Upper lobe of left lung (tissue), 6 donors: ENCODE results near the gene ABLIM2. TPM values are rescaled to one million over a fixed set of nuclear protein-coding genes. Genes with fewer than 3 reads are reported as not detected.
A peak's percentile ranks its signal among the peaks of the same experiment; 100 is the strongest.
"Not testable (repeated sequence)": the region's sequence is repeated elsewhere in the genome, so short reads cannot be mapped to it uniquely, and the experiment has no call there.

Experiments
- ATAC-seq, 2 donors: fragments of 200-7000 bp; cut with Tn5 transposase; one replicate each; pipeline ENCODE4 v1.9.1; 2022; ENCODE audit warnings: mild to moderate bottlenecking in 2 of 2, moderate library complexity in 2 of 2; ENCODE audit not compliant: low FRiP score in 2 of 2
- DNase-seq, 2 donors: peaks; one replicate each; pipeline ENCODE4 v3.0.0-alpha.2; 2019 to 2020
- H3K27ac ChIP-seq, 4 donors: fragments of 200-600 bp; sonication (generic); one replicate each; pipeline ENCODE4 v1.5.1; 2016 to 2019
- H3K27me3 ChIP-seq, 4 donors: fragments of 200-600 bp; sonication (generic); one replicate each; pipeline ENCODE4 v1.5.1; 2017 to 2019
- H3K36me3 ChIP-seq, 4 donors: fragments of 200-600 bp; sonication (generic); one replicate each; pipeline ENCODE4 v1.5.1; 2016 to 2019
- H3K4me1 ChIP-seq, 4 donors: fragments of 200-600 bp; sonication (generic); one replicate each; pipeline ENCODE4 v1.5.1; 2018 to 2019
- H3K4me3 ChIP-seq, 4 donors: fragments of 200-600 bp; sonication (generic); one replicate each; pipeline ENCODE4 v1.5.1; 2017 to 2019; ENCODE audit warnings: mild to moderate bottlenecking in 2 of 4, moderate library complexity in 1 of 4
- H3K9me3 ChIP-seq, 4 donors: fragments of 200-600 bp; sonication (generic); one replicate each; pipeline ENCODE4 v1.5.1; 2018 to 2019
- EP300 ChIP-seq, 4 donors: sonication (generic); formaldehyde crosslinking; IDR thresholded peaks; one replicate each; pipeline ENCODE4 v1.5.1; 2017; ENCODE audit warnings: antibody characterized with exemption in 4 of 4, control low read depth in 2 of 4
- POLR2A ChIP-seq, 4 donors: fragments of 450-650 bp; IDR thresholded peaks; one replicate each; pipeline ENCODE4 v1.5.1; 2016 to 2017; ENCODE audit warnings: antibody characterized with exemption in 4 of 4, mild to moderate bottlenecking in 2 of 4
- POLR2AphosphoS5 ChIP-seq, 2 donors: sonication (generic); formaldehyde crosslinking; IDR thresholded peaks; one replicate each; pipeline ENCODE4 v1.5.1; 2017; ENCODE audit warnings: antibody characterized with exemption in 2 of 2
- WGBS, 2 donors: methylation state at CpG; one replicate each; pipeline ENCODE4 v1.1.5; 2017 to 2018; 5-methylcytosine and 5-hydroxymethylcytosine counted together
- total RNA-seq, 6 donors: library from RNA; depleted of rRNA in 4 of 6; stranded (reverse); fragments of >200 nt in 4 of 6; gene quantifications; one replicate each; pipeline versions ENCODE4 v1.1.0 to v1.2.1, GENCODE V29; 2016 to 2021
- TF ChIP-seq, protein P1 (sequence below), 6 experiments: fragments of 450-650 bp in 4 of 6; fragments of 200-600 bp in 2 of 6; sonication (generic) in 2 of 6; IDR thresholded peaks; one replicate each; pipeline ENCODE4 v1.5.1; 2016 to 2019; ENCODE audit warnings: antibody characterized with exemption in 6 of 6
- donor health status: DM: no; HTN: no; CAD: no; lungs with moderate emphysema.
- donor health status: DM: no; HTN: yes; CAD: no; lungs with severe emphysema.

The ABLIM2 gene
- total RNA-seq, 6 donors from 2014 or later, result 3.6 to 36.9 (median 8.1) TPM

DNA sequence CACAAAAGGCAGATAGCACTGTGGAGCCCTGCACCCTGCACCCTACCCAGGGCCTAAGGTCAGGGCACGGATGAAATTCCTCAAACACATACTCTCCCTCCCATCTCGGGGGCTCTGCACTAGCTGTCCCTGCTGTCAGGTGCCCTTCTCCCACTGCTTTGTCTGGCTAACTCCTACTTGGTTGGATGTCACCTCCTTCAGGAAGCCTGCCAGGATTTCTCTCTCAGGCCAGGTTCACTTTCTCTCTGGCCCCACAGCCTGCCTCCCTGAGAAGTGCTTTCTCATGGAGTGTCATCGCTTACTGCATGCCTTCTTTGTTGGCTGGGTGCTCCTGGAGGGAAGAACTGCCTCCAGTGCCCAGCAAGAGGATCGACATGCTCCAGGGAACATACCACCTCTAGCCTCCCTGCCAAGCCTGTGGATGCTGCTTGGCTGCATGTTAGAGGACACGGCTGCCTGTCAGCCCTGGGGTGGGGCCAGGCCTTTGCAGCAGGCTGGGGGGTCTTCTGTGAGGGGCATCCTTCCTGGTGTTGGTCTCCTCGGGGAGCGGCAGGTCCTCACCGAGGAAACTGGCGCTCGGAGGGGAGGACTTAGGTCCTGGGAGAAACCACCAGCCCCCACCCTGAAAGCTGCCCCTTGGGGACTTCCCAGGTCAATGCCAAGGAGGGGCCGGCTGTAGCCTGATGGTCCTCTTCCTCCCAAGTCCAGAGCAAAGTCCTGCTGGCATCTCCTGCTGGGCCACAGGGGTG, 15.0 kb downstream of the ABLIM2 start:
- TF ChIP-seq POLR2AphosphoS5 (IDR thresholded peaks at IDR 0.05) (no peak), EP300 (IDR thresholded peaks at IDR 0.05) (no peak), POLR2A (IDR thresholded peaks at IDR 0.05) (no peak)
- TF ChIP-seq, protein P1, sequence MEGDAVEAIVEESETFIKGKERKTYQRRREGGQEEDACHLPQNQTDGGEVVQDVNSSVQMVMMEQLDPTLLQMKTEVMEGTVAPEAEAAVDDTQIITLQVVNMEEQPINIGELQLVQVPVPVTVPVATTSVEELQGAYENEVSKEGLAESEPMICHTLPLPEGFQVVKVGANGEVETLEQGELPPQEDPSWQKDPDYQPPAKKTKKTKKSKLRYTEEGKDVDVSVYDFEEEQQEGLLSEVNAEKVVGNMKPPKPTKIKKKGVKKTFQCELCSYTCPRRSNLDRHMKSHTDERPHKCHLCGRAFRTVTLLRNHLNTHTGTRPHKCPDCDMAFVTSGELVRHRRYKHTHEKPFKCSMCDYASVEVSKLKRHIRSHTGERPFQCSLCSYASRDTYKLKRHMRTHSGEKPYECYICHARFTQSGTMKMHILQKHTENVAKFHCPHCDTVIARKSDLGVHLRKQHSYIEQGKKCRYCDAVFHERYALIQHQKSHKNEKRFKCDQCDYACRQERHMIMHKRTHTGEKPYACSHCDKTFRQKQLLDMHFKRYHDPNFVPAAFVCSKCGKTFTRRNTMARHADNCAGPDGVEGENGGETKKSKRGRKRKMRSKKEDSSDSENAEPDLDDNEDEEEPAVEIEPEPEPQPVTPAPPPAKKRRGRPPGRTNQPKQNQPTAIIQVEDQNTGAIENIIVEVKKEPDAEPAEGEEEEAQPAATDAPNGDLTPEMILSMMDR (IDR thresholded peaks at IDR 0.05), result no peak
- peaks cover 2 to 13% (median 7%) of the 10 kb centered on the region in 4 donors for H3K4me1 ChIP-seq
- ATAC-seq (no peak), DNase-seq (no peak)
- H3K9me3 ChIP-seq, result no peaks in the 10 kb centered on the region
- no peak overlapping the region for H3K4me3 ChIP-seq
- H3K36me3 ChIP-seq, result no peaks in the 10 kb centered on the region
- WGBS, 2 donors, result 82 to 86% methylated on average over 5 to 9 of the region's 11 CpGs
- H3K27ac ChIP-seq, result no peak overlapping the region
- no peaks in the 10 kb centered on the region for H3K27me3 ChIP-seq

DNA sequence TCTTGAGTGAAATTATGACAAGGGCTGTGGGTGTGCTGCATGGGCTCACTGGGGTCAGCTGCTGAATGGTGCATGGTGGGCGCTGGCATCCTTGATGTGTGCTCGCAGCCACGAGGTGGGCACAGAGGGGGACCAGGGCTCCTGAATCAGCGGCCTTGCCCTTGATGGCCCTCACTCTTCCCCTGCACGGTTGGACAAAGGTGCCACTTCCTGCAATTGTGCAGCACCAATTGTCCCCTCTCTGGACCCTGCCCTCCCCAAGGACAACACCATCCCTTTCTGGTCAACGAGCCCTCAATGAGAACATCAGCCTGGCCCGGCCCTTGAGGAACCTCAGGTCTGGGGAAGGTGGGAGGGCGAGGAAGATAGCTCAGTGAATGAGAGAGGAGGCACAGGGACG, 16.1 kb downstream of the ABLIM2 start:
- H3K4me1 ChIP-seq, result peaks cover 2 to 13% (median 7%) of the 10 kb centered on the region in 4 donors
- no peak for TF ChIP-seq POLR2A (IDR thresholded peaks at IDR 0.05)
- no peak for TF ChIP-seq POLR2AphosphoS5 (IDR thresholded peaks at IDR 0.05)
- TF ChIP-seq EP300 (IDR thresholded peaks at IDR 0.05), result no peak
- TF ChIP-seq, protein P1 (IDR thresholded peaks at IDR 0.05), result no peak
- ATAC-seq (peak in 1 of 2 donors; percentile 13), DNase-seq (no peak)
- no peak overlapping the region for H3K27ac ChIP-seq
- no peak overlapping the region for H3K4me3 ChIP-seq
- 65 to 76% methylated on average over 4 to 9 of the region's 9 CpGs for WGBS, 2 donors
- no peaks in the 10 kb centered on the region for H3K9me3 ChIP-seq
- H3K27me3 ChIP-seq, result no peaks in the 10 kb centered on the region
- no peaks in the 10 kb centered on the region for H3K36me3 ChIP-seq

DNA sequence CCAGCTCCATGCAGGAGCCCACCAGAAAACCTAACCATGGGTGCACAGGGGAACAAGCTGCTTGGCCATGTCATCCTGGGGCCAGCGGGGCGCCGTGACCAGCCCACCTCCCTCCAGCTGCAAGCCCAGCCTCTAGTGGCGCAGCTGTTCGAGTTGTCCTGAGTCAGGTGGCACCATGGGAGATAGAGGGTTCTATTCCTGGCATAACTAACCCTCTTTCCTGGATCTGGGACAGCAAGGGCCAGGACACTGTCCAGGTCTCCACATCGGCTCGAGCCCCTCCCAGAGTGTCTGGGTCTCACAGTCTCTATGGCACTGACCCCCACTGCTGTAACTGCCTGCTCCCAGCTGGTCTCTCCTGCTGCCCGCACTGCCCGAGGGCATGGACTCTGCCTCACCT, 16.7 kb downstream of the ABLIM2 start:
- peaks cover 2 to 13% (median 7%) of the 10 kb centered on the region in 4 donors for H3K4me1 ChIP-seq
- no peaks in the 10 kb centered on the region for H3K36me3 ChIP-seq
- WGBS, 2 donors, result 86 to 90% methylated on average over 4 to 8 of the region's 9 CpGs
- H3K9me3 ChIP-seq, result no peaks in the 10 kb centered on the region
- H3K27me3 ChIP-seq, result no peaks in the 10 kb centered on the region
- no peak overlapping the region for H3K4me3 ChIP-seq
- ATAC-seq (peak; percentile 17 to 32), DNase-seq (no peak)
- no peak overlapping the region for H3K27ac ChIP-seq
- no peak for TF ChIP-seq POLR2A (IDR thresholded peaks at IDR 0.05)
- TF ChIP-seq, protein P1 (IDR thresholded peaks at IDR 0.05), result no peak
- TF ChIP-seq POLR2AphosphoS5 (IDR thresholded peaks at IDR 0.05), result no peak

DNA sequence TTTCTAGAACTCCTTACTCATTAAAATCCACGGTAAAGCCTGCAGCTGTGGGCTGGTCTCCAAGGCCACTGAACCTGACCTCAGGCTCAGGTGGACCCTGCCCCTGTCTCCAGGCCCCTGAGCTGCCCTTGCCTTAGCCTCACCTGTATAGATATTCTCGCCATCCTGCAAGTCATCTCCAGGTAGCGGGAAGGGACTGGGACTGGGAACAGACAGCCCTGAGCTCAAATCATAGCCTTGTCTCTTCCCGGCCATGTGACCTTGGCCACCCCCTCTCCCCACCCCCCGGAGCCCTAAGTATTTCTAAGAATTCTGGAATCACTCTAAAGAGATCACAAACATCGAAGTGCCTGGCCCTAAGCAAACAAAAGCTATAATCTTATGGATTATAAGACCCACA, 17.7 kb downstream of the ABLIM2 start:
- Histone ChIP-seq H3K36me3 (no peaks in the 10 kb centered on the region), H3K4me3 (no peak overlapping the region), H3K9me3 (no peaks in the 10 kb centered on the region), H3K27ac (no peak overlapping the region), H3K27me3 (no peaks in the 10 kb centered on the region), H3K4me1 (peaks cover 0 to 13% (median 4%) of the 10 kb centered on the region in 4 donors)
- ATAC-seq, result no peak
- DNase-seq, result no peak
- WGBS, 2 donors, result 63 to 81% methylated on average over 6 of the region's 6 CpGs
- no peak for TF ChIP-seq EP300 (IDR thresholded peaks at IDR 0.05)
- TF ChIP-seq POLR2A (IDR thresholded peaks at IDR 0.05), result no peak
- TF ChIP-seq, protein P1 (IDR thresholded peaks at IDR 0.05), result no peak
- no peak for TF ChIP-seq POLR2AphosphoS5 (IDR thresholded peaks at IDR 0.05)

DNA sequence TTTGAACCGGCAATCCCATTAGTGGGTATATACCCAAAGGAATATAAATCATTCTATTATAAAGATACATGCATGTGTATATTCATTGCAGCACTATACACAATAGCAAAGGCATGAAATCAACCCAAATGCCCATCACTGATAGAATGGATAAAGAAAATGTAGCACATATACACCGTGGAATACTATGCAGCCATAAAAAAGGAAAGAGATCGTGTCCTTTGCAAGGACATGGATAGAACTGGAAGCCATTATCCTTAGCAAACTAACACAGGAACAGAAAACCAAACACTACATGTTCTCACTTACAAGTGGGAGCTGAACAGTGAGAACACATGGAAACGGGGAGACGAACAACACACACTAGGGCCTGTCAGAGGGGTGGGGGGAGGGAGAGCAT, 18.9 kb downstream of the ABLIM2 start:
- not testable (repeated sequence) for DNase-seq, ATAC-seq, H3K27me3 ChIP-seq, H3K4me3 ChIP-seq, H3K4me1 ChIP-seq, H3K27ac ChIP-seq, H3K9me3 ChIP-seq, H3K36me3 ChIP-seq
- WGBS, 2 donors, result 93 to 95% methylated on average over 5 of the region's 5 CpGs
